SK-N-MC (cell line): ENCODE measurements around the gene PDXP.

Experiments
- DNase-seq: peaks from one replicate; pipeline ENCODE4 v3.0.0-alpha.2; 2011; ENCODE audit warnings: low read depth, low spot score
- H3K27ac ChIP-seq: fragments of 200-600 bp; sonication (generic); 2 replicates; pipeline ENCODE4 v1.5.1; 2016; ENCODE audit warnings: mixed run types
- H3K36me3 ChIP-seq: fragments of 200-600 bp; sonication (generic); 2 replicates; pipeline ENCODE4 v1.6.1; 2017; ENCODE audit warnings: antibody characterized with exemption, low read length, mixed read lengths; ENCODE audit not compliant: insufficient read depth
- H3K4me3 ChIP-seq: fragments of 200-600 bp; sonication (generic); 2 replicates; pipeline ENCODE4 v1.5.1; 2016
- H3K9ac ChIP-seq: fragments of 200-600 bp; sonication (generic); 2 replicates; pipeline ENCODE4 v1.8.0; 2017; ENCODE audit warnings: mixed run types, mixed read lengths; ENCODE audit not compliant: insufficient read length
- H3K9me3 ChIP-seq: fragments of 200-600 bp; sonication (generic); 2 replicates; pipeline ENCODE4 v1.6.1; 2017; ENCODE audit warnings: low read depth, mild to moderate bottlenecking, antibody characterized with exemption, low read length, moderate library complexity, mixed read lengths
- EZH2 ChIP-seq: fragments of 200-600 bp; sonication (generic); IDR thresholded peaks from one replicate; pipeline ENCODE4 v1.6.1; 2017; ENCODE audit warnings: antibody characterized with exemption
- FOXP2 ChIP-seq: optimal IDR thresholded peaks from 2 replicates; pipeline ENCODE3; 2011; ENCODE audit warnings: mild to moderate bottlenecking, moderate library complexity; ENCODE audit not compliant: insufficient read depth; ENCODE audit errors: extremely low read length, control extremely low read depth
- POLR2AphosphoS5 ChIP-seq: IDR thresholded peaks from 2 replicates; pipeline ENCODE4 v1.6.1; 2012; ENCODE audit warnings: mild to moderate bottlenecking, low read depth, low read length, borderline replicate concordance

Gene PDXP

DNA sequence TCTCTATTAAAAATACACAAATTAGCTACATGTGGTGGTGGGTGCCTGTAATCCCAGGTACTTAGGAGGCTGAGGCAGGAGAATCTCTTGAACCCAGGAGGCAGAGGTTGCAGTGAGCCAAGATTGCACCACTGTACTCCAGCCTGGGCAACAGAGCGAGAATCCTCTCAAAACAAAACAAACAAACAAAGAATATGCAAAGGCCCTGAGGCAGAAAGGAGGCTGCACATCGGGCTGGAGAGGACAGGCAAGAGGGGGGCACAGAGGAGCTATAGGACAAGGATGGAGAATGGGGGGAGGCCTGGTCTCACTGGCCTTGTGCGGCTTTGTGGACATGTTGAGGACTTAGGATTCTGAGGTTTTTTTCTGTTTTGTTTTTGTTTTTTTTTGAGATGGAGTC is 46.7 kb downstream of the PDXP start:
- TF ChIP-seq FOXP2 (no peak), POLR2AphosphoS5 (no peak), EZH2 (no peak)
- no peak overlapping the region for H3K4me3 ChIP-seq
- H3K36me3 ChIP-seq: no peaks in the 10 kb centered on the region
- H3K9ac ChIP-seq: no peak overlapping the region
- no peak for DNase-seq
- no peak overlapping the region for H3K27ac ChIP-seq
- H3K9me3 ChIP-seq: no peaks in the 10 kb centered on the region

DNA sequence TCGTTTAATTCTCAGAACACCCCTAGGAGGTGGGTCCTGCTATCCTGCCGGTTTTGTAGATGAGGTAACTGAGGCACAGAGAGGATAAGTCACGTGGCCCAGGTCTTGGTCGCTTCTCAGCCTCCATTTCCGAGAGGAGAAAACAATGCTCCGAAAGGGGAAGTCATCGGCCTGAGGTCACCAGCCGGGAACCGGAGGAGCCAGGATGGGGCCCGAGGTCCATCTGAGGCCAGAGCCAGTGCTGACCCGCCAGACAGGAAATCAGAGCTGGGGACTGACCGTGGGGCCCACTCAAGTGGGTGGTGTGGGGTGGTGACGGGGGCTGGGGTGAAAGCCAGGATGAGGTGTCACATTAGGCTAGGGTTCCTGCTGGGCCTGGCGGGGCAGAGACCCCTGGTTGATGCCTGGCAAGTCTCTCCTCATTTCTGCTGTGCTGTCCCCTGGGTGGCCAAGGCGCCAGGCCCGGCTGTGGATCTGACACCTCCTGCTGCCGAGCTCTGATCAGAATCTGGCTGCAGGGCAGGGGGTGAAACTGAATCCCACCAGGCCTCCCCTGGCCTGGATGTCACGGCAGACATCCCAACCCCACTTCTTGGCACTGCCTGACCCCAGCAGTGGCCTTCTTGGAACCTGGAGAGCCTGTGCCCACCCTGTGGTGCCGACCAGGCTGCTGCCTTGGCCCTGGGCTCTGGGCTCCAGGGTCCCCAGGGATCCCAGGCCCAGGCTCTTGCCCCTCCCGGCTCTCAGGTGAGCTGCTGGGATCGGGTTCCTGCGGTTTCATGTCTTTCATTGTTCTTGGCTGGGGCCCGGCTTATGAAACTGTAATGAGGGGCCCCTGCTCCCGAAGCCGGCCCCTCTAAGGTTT is 50.3 kb downstream of the PDXP start:
- H3K36me3 ChIP-seq: no peaks in the 10 kb centered on the region
- no peaks in the 10 kb centered on the region for H3K9me3 ChIP-seq
- no peak overlapping the region for H3K4me3 ChIP-seq
- H3K9ac ChIP-seq: no peak overlapping the region
- TF ChIP-seq EZH2 (no peak), POLR2AphosphoS5 (no peak), FOXP2 (no peak)
- H3K27ac ChIP-seq: no peak overlapping the region
- no peak for DNase-seq

DNA sequence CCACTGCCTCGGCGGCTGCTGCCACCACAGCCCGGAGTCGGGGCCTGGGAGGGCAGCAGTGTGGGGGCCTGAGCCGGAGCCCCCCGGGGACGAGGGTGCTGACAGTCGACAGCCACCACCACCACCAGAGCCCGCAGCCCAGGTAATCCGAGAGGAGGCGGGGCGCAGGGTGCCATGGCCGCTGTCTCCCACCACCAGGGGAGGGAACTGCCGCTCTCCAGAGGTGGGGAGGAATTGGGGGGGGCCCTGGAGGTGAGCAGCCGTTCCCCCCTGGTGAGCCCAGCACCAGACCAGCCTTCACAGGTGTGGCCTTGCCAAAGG is 50.9 kb downstream of the PDXP start:
- no peak for DNase-seq
- H3K36me3 ChIP-seq: no peaks in the 10 kb centered on the region
- no peaks in the 10 kb centered on the region for H3K9me3 ChIP-seq
- no peak overlapping the region for H3K9ac ChIP-seq
- H3K4me3 ChIP-seq: no peak overlapping the region
- no peak for TF ChIP-seq EZH2
- TF ChIP-seq FOXP2: no peak
- no peak for TF ChIP-seq POLR2AphosphoS5
- H3K27ac ChIP-seq: no peak overlapping the region

DNA sequence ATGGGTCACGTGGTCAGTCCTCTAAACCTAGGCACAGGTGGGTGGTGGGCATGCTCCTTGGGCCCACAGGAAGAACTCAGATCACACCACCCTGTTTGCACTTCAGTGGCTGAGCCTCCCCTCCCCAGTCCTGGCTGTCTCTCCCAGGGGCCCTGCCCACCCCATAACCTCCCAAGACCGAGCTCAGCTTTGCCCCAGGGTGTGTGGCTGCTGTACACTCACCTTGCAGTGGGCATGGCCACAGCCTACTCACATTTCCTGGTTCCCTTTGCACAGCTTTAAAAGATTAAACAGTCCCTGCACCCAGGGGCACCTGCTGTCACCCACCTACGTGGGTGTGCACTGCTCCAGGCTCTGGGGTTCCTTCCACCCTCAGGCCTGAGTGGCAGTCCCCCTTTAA is 52.2 kb downstream of the PDXP start:
- no peak for TF ChIP-seq EZH2
- TF ChIP-seq POLR2AphosphoS5: no peak
- no peak for TF ChIP-seq FOXP2
- no peaks in the 10 kb centered on the region for H3K9me3 ChIP-seq
- no peak overlapping the region for H3K27ac ChIP-seq
- H3K36me3 ChIP-seq: no peaks in the 10 kb centered on the region
- H3K9ac ChIP-seq: no peak overlapping the region
- no peak overlapping the region for H3K4me3 ChIP-seq
- DNase-seq: no peak

DNA sequence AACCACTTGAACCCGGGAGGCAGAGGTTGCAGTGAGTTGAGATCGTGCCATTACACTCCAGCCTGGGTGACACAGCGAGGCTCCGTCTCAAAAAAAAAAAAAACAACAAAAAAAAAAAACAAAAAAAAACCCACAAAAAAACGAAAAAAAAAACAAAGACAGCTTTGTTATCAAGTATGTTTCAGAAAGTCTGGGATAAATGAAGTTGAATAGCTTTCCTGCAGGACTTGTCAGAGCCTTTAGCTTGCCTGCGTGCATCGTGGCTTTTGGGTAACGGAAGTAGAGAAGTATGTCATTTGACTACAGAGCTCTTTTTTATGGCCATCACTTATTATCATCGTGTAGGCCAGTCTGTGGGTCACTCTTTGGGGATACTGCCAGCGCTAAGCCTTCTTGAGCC is 53.0 kb downstream of the PDXP start:
- Histone ChIP-seq H3K36me3 (no peaks in the 10 kb centered on the region), H3K27ac (no peak overlapping the region), H3K9ac (no peak overlapping the region), H3K4me3 (no peak overlapping the region), H3K9me3 (no peaks in the 10 kb centered on the region)
- DNase-seq: no peak
- no peak for TF ChIP-seq POLR2AphosphoS5

DNA sequence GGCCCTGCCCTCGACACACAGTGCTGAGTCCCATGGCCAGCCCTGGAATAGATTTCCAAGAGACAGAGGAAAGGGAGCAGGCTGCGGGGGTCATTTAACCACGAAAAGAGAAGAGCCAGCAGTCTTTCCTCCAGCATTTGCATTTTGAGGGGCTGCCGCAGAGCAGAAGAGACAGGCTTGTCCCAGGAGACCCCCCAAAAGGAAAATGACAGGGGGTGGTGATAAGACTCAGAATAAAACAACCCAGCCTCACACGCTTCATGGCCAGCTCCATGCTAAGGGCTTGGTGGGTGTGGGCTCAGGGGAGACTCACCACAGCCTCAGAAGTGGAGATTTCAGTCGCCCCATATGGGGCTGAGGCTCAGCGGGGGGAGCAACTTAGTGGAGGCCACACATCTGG is 55.2 kb downstream of the PDXP start:
- Histone ChIP-seq H3K27ac (no peak overlapping the region), H3K36me3 (no peaks in the 10 kb centered on the region), H3K9me3 (no peaks in the 10 kb centered on the region), H3K4me3 (no peak overlapping the region), H3K9ac (no peak overlapping the region)
- TF ChIP-seq FOXP2 (no peak), EZH2 (no peak), POLR2AphosphoS5 (no peak)
- DNase-seq: no peak

DNA sequence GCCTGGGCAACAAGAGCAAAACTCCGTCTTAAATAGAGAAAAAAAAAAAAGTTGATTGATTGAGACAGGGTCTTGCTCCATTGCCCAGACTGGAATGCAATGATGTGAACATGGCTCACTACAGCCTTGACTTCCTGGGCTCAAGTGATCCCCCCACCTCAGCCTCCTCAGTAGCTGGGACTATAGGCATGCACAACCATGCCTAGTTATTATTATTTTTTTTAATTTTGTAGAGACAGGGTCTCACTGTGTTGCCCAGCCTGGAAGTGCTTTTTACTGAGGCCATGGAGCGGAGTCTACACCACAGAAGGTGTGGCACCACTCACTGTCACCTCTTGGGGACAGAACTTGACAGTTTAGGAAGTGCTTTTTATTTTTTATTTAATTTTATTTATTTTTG is 56.1 kb downstream of the PDXP start:
- DNase-seq: no peak
- Histone ChIP-seq H3K4me3 (no peak overlapping the region), H3K9ac (no peak overlapping the region), H3K9me3 (no peaks in the 10 kb centered on the region), H3K36me3 (no peaks in the 10 kb centered on the region), H3K27ac (no peak overlapping the region)
- no peak for TF ChIP-seq FOXP2
- TF ChIP-seq POLR2AphosphoS5: no peak
- no peak for TF ChIP-seq EZH2

DNA sequence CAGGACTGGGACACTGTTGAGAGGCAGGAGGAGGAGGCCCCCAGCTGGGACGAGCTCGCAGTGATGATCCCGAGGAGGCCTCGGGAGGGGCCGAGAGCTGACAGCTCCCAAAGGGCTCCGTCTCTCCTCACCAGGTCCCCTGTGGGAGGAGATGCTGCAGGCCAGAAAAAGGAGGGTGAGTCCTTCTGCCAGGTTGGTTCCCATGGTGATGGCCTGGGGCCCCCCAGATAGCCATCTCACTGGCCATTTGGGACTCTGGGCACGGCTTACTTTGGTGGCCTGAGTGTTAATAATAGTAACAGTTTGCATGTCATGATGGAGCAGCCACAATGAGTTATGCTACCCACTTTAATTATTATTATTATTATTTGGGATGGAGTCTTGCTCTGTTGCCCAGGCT is 57.2 kb downstream of the PDXP start:
- no peak for TF ChIP-seq FOXP2
- TF ChIP-seq EZH2: no peak
- no peak for TF ChIP-seq POLR2AphosphoS5
- H3K9ac ChIP-seq: no peak overlapping the region

More for the DNA sequence above, 57.2 kb downstream of the PDXP start:
- H3K36me3 ChIP-seq: no peaks in the 10 kb centered on the region
- H3K4me3 ChIP-seq: no peak overlapping the region
- DNase-seq: no peak
- H3K9me3 ChIP-seq: no peaks in the 10 kb centered on the region
- H3K27ac ChIP-seq: no peak overlapping the region
